A549 (cell line): Measurements from ENCODE around the gene USH1G. TPM values are rescaled to one million over a fixed set of nuclear protein-coding genes. Genes with fewer than 3 reads are reported as not detected.

Source experiments
- ATAC-seq, 2 experiments: fragments of 200-7000 bp in 1 of 2; fragments of >200 bp in 1 of 2; cut with Nextera tagmentation in 1 of 2; cut with Tn5 transposase in 1 of 2; 3 replicates each; pipeline versions ENCODE4 v1.8.0 to v1.9.1; 2018 to 2020; ENCODE audit warnings: mild to moderate bottlenecking in 1 of 2, moderate library complexity in 1 of 2
- CTCF ChIA-PET: fragments of 300-600 bp; sonication (Branson Sonifier 250); formaldehyde crosslinking; extraction: SDS; loops from one replicate; lab custom pipeline; 2021; ENCODE audit warnings: antibody characterized with exemption, inconsistent platforms; lab: Yijun Ruan, JAX
- POLR2A ChIA-PET: fragments of 350-600 bp; formaldehyde crosslinking; extraction: SDS; loops from one replicate; lab custom pipeline; 2021; ENCODE audit warnings: antibody characterized with exemption, inconsistent platforms; lab: Yijun Ruan, JAX
- DNase-seq, 2 experiments: peaks; one replicate each; pipeline versions ENCODE4 v3.0.0 to v3.0.0-alpha.2; 2011 to 2016; ENCODE audit warnings: low read depth in 1 of 2, low spot score in 1 of 2
- FAIRE-seq: peaks from 2 replicates; lab custom pipeline; 2011; peaks lifted over from hg19 to GRCh38; lab: Jason Lieb, UNC
- H3K27ac ChIP-seq, 2 experiments: fragments of >200 bp; sonication (Bioruptor Twin); formaldehyde crosslinking; 3 replicates each; pipeline ENCODE4 v1.5.1; 2016 to 2017
- H3K4me1 ChIP-seq: fragments of >200 bp; sonication (Bioruptor Twin); formaldehyde crosslinking; 3 replicates; pipeline ENCODE4 v1.6.1; 2016
- H3K4me2 ChIP-seq: fragments of >200 bp; sonication (Bioruptor Twin); formaldehyde crosslinking; 3 replicates; pipeline ENCODE4 v1.6.1; 2016
- H3K4me3 ChIP-seq: fragments of >200 bp; sonication (Bioruptor Twin); formaldehyde crosslinking; 3 replicates; pipeline ENCODE4 v1.5.1; 2016
- H3K9me3 ChIP-seq: fragments of >200 bp; sonication (Bioruptor Twin); formaldehyde crosslinking; 3 replicates; pipeline ENCODE4 v1.6.1; 2016
- CBX8 ChIP-seq: fragments of 200-600 bp; sonication (generic); IDR thresholded peaks from 2 replicates; pipeline ENCODE4 v1.6.1; 2016
- CTCF ChIP-seq: fragments of >200 bp; sonication (Bioruptor Twin); formaldehyde crosslinking; IDR thresholded peaks from 3 replicates; pipeline ENCODE4 v1.5.1; 2016
- E2F6 ChIP-seq: IDR thresholded peaks from 2 replicates; pipeline ENCODE4 v1.6.1; 2012; ENCODE audit warnings: low read depth, borderline replicate concordance
- EHF ChIP-seq: fragments of 250-450 bp; sonication (Bioruptor Pico); IDR thresholded peaks from 2 replicates; pipeline ENCODE4 v1.5.0; 2020; ENCODE audit warnings: mild to moderate bottlenecking
- ESRRA ChIP-seq: fragments of 150-350 bp; IDR thresholded peaks from 2 replicates; pipeline ENCODE4 v1.6.1; 2014; ENCODE audit warnings: mild to moderate bottlenecking, low read length, borderline replicate concordance
- HES2 ChIP-seq: fragments of >200 bp; sonication (Bioruptor Twin); formaldehyde crosslinking; IDR thresholded peaks from 2 replicates; pipeline ENCODE4 v1.6.1; 2016
- HOXA7 ChIP-seq: fragments of 250-450 bp; sonication (Bioruptor Pico); IDR thresholded peaks from 2 replicates; pipeline ENCODE4 v1.5.0; 2020; ENCODE audit warnings: mild to moderate bottlenecking, moderate library complexity
- JUNB ChIP-seq: fragments of >200 bp; sonication (Bioruptor Twin); formaldehyde crosslinking; IDR thresholded peaks from 2 replicates; pipeline ENCODE4 v1.6.1; 2016
- KDM1A ChIP-seq: fragments of 200-600 bp; sonication (generic); IDR thresholded peaks from 2 replicates; pipeline ENCODE4 v1.6.1; 2016; ENCODE audit warnings: low read depth, mild to moderate bottlenecking
- MAFK ChIP-seq: fragments of 450-650 bp; IDR thresholded peaks from 2 replicates; pipeline ENCODE4 v1.6.1; 2014; ENCODE audit not compliant: partially characterized antibody
- MAX ChIP-seq: IDR thresholded peaks from 2 replicates; pipeline ENCODE4 v1.6.1; 2012
- MYC ChIP-seq: IDR thresholded peaks from 2 replicates; pipeline ENCODE4 v1.6.1; 2012; ENCODE audit warnings: mild to moderate bottlenecking, inconsistent platforms, low read length, improper control_type of control experiment, borderline replicate concordance
- NFE2L2 ChIP-seq: fragments of 150-350 bp; conservative IDR thresholded peaks from 2 replicates; pipeline ENCODE4 v1.6.1; 2014; ENCODE audit warnings: low read length
- NPAS2 ChIP-seq: fragments of 250-450 bp; sonication (Bioruptor Pico); IDR thresholded peaks from 2 replicates; pipeline ENCODE4 v1.8.0; 2022; ENCODE audit warnings: mild to moderate bottlenecking, moderate library complexity, borderline replicate concordance
- POLR2A ChIP-seq: IDR thresholded peaks from 2 replicates; pipeline ENCODE4 v1.6.1; 2012; ENCODE audit warnings: mild to moderate bottlenecking, low read length
- POLR2AphosphoS2 ChIP-seq: conservative IDR thresholded peaks from 2 replicates; pipeline ENCODE4 v1.6.1; 2012; ENCODE audit warnings: low read length, improper control_type of control experiment, inconsistent platforms
- RAD21 ChIP-seq, 2 experiments: fragments of >200 bp in 1 of 2; sonication (Bioruptor Twin) in 1 of 2; formaldehyde crosslinking in 1 of 2; IDR thresholded peaks in 1 of 2; conservative IDR thresholded peaks in 1 of 2; 2 replicates in 1 of 2; 3 replicates in 1 of 2; pipeline ENCODE4 v1.6.1; 2012 to 2018; ENCODE audit warnings: inconsistent platforms in 1 of 2
- RARB ChIP-seq: fragments of 250-450 bp; sonication (Bioruptor Pico); IDR thresholded peaks from 2 replicates; pipeline ENCODE4 v1.8.0; 2021; ENCODE audit warnings: mild to moderate bottlenecking, moderate library complexity
- SMC3 ChIP-seq: fragments of >200 bp; sonication (Bioruptor Twin); formaldehyde crosslinking; IDR thresholded peaks from 3 replicates; pipeline ENCODE4 v1.6.1; 2018; ENCODE audit warnings: inconsistent platforms
- USF2 ChIP-seq: fragments of 450-650 bp; IDR thresholded peaks from 2 replicates; pipeline ENCODE4 v1.6.1; 2014; ENCODE audit warnings: antibody characterized with exemption
- WGBS: methylation state at CpG from one replicate; pipeline ENCODE4 v1.1.6; 2017; ENCODE audit errors: missing lambda C conversion rate; 5-methylcytosine and 5-hydroxymethylcytosine counted together
- polyA plus RNA-seq, 4 experiments: library from polyadenylated mRNA; depleted of rRNA in 3 of 4; stranded (reverse); fragments of >200 nt; fragmentation: RNase III in 1 of 4; extraction: RNeasy Plus Mini Kit Qiagen cat#74134 plus additional on column Dnase treatment in 1 of 4; gene quantifications; 2 replicates in 3 of 4; 3 replicates in 1 of 4; pipeline ENCODE4 v1.2.3, GENCODE V29; 2011 to 2017

USH1G gene
- polyA plus RNA-seq, 2 of the 4 experiments (the other 2 are of a cell fraction) = 0.09 to 0.12 TPM

- TF ChIP-seq SMC3 (peak; percentile 44; the same call in 1 of the 3 replicates), ESRRA (0 out of 2 replicates have a peak, but pooled peaks have one; percentile 15), E2F6 (peak; percentile 85), HOXA7 (CRISPR knock-in tag) (no peak), EHF (CRISPR knock-in tag) (no peak), MAX (peak; percentile 83), MAFK (no peak), JUNB (no peak), RAD21 (conservative IDR thresholded peaks at IDR 0.05 in 1 of 2, IDR thresholded peaks at IDR 0.05 in 1 of 2) (peak; percentile 77 to 89), CTCF (peak; percentile 64), HES2 (no peak)
- ChIA-PET POLR2A (interaction anchor here (0.7 to 1.0 kb wide), 3 partner anchors 41 to 93 kb away, joined by 3 to 5 read pairs (median 4); partner anchors contain the start of genes FDXR and MRPL58), CTCF (interaction anchor here (0.6 to 42.0 kb wide), 39 partner anchors 8 to 490 kb away, joined by 3 to 1448 read pairs (median 5); partner anchors contain the start of genes HID1, MRPL58 and OTOP3)
- Histone ChIP-seq H3K4me2 (no peak overlapping the region), H3K9me3 (no peaks in the 10 kb centered on the region), H3K27ac (no peak overlapping the region), H3K4me3 (no peak overlapping the region), H3K4me1 (peaks cover 19% of the 10 kb centered on the region; the same call in 2 of the 3 replicates)
- FAIRE-seq (peak; percentile 82), DNase-seq (peak; percentile 80 to 94), ATAC-seq (peak; percentile 46 to 81; a peak in 5 of 6 replicates)
- WGBS = 73% methylated on average over 57 of the region's 67 CpGs
These were observed 3.4 kb downstream of the USH1G start for GRCh38 chr17:74919440-74920305.

- H3K27ac ChIP-seq = no peak overlapping the region
- no peak overlapping the region for H3K4me2 ChIP-seq
- ATAC-seq (no peak), DNase-seq (no peak), FAIRE-seq (no peak)
- CTCF ChIA-PET = interaction anchor here (0.6 to 42.0 kb wide), 33 partner anchors 8 to 491 kb away, joined by 3 to 1448 read pairs (median 5); partner anchors contain the start of genes HID1, MRPL58 and OTOP3
- H3K9me3 ChIP-seq = no peaks in the 10 kb centered on the region
- WGBS = 94% methylated on average over 5 of the region's 5 CpGs
- no peak for TF ChIP-seq POLR2A
- no peak for TF ChIP-seq HOXA7 (CRISPR knock-in tag)
- TF ChIP-seq NPAS2 (CRISPR knock-in tag) = no peak
- no peak for TF ChIP-seq SMC3
- no peak for TF ChIP-seq MYC
- TF ChIP-seq USF2 = no peak
- TF ChIP-seq RARB = no peak
- no peak for TF ChIP-seq ESRRA
- no peak for TF ChIP-seq POLR2AphosphoS2
- TF ChIP-seq MAX = no peak
- no peak for TF ChIP-seq NFE2L2
- TF ChIP-seq KDM1A = no peak
- no peak for TF ChIP-seq CBX8
- no peak for TF ChIP-seq RAD21 (conservative IDR thresholded peaks at IDR 0.05 in 1 of 2, IDR thresholded peaks at IDR 0.05 in 1 of 2)
- no peak overlapping the region for H3K4me3 ChIP-seq
- POLR2A ChIA-PET = interaction anchor here (1.0 kb wide), 2 partner anchors 42 to 46 kb away, joined by 3 to 5 read pairs; partner anchors contain the start of gene FDXR
- peaks cover 17% of the 10 kb centered on the region; the same call in 2 of the 3 replicates for H3K4me1 ChIP-seq
These were observed 4.1 kb downstream of the USH1G start for GRCh38 chr17:74918906-74919305.
